HG03469 (cell line): ENCODE data around the gene C5orf63.
"Not testable (repeated sequence)": the region's sequence is repeated elsewhere in the genome, so short reads cannot be mapped to it uniquely, and the experiment has no call there.

Experiments used
- ATAC-seq: cut with Tn5 transposase; IDR thresholded peaks from one replicate; pipeline ENCODE4 v1.9.1; 2021; ENCODE audit warnings: mild to moderate bottlenecking, moderate library complexity, moderate number of reproducible peaks; ENCODE audit not compliant: unreplicated experiment

C5orf63 gene

GRCh38 chr5:127072861-127073846 lies at the start of gene C5orf63:
TSS of gene C5orf63 (minus strand) at chr5:127073502. CDS start at chr5:127058995, 14,507 bp downstream.
- ATAC-seq = peak; percentile 97

GRCh38 chr5:127112347-127112864 lies 39.1 kb upstream of the C5orf63 start:
- ATAC-seq = no peak

GRCh38 chr5:127111112-127111511 lies 37.8 kb upstream of the C5orf63 start:
- peak; percentile 75 for ATAC-seq

- not testable (repeated sequence) for ATAC-seq
These were observed 35.4 kb upstream of the C5orf63 start for GRCh38 chr5:127108624-127109260.

GRCh38 chr5:127101935-127102334 lies 28.6 kb upstream of the C5orf63 start:
- no peak for ATAC-seq

- no peak for ATAC-seq
These were observed 28.2 kb upstream of the C5orf63 start for GRCh38 chr5:127101533-127101932.

- ATAC-seq = no peak
These were observed 24.9 kb upstream of the C5orf63 start for GRCh38 chr5:127098241-127098640.

- ATAC-seq = no peak
These were observed 24.0 kb upstream of the C5orf63 start for GRCh38 chr5:127097278-127097677.

- no peak for ATAC-seq
These were observed 23.2 kb upstream of the C5orf63 start for GRCh38 chr5:127096328-127096993.

GRCh38 chr5:127094161-127094814 lies 21.0 kb upstream of the C5orf63 start:
- ATAC-seq = no peak

GRCh38 chr5:127092690-127093089 lies 19.4 kb upstream of the C5orf63 start:
- ATAC-seq = no peak

- ATAC-seq = no peak
These were observed 15.9 kb upstream of the C5orf63 start for GRCh38 chr5:127089191-127089590.

- no peak for ATAC-seq
These were observed 14.9 kb upstream of the C5orf63 start for GRCh38 chr5:127088251-127088650.

GRCh38 chr5:127086589-127086988 lies 13.3 kb upstream of the C5orf63 start:
- no peak for ATAC-seq

- ATAC-seq = no peak
These were observed 12.5 kb upstream of the C5orf63 start for GRCh38 chr5:127085796-127086195.

- ATAC-seq = no peak
These were observed 12.1 kb upstream of the C5orf63 start for GRCh38 chr5:127085371-127085770.

- no peak for ATAC-seq
These were observed 11.4 kb upstream of the C5orf63 start for GRCh38 chr5:127084656-127085055.

- no peak for ATAC-seq
These were observed 10.4 kb upstream of the C5orf63 start for GRCh38 chr5:127083711-127084110.

GRCh38 chr5:127079994-127080491 lies 6.7 kb upstream of the C5orf63 start:
- no peak for ATAC-seq

GRCh38 chr5:127077366-127077765 lies 4.1 kb upstream of the C5orf63 start:
- no peak for ATAC-seq
